ENCODE results near the gene PIP4K2C. TPM values are rescaled to one million over a fixed set of nuclear protein-coding genes. Genes with fewer than 3 reads are reported as not detected.

PIP4K2C gene
- total RNA-seq = 23.8 and 30.6 TPM in 2 replicates

DNA sequence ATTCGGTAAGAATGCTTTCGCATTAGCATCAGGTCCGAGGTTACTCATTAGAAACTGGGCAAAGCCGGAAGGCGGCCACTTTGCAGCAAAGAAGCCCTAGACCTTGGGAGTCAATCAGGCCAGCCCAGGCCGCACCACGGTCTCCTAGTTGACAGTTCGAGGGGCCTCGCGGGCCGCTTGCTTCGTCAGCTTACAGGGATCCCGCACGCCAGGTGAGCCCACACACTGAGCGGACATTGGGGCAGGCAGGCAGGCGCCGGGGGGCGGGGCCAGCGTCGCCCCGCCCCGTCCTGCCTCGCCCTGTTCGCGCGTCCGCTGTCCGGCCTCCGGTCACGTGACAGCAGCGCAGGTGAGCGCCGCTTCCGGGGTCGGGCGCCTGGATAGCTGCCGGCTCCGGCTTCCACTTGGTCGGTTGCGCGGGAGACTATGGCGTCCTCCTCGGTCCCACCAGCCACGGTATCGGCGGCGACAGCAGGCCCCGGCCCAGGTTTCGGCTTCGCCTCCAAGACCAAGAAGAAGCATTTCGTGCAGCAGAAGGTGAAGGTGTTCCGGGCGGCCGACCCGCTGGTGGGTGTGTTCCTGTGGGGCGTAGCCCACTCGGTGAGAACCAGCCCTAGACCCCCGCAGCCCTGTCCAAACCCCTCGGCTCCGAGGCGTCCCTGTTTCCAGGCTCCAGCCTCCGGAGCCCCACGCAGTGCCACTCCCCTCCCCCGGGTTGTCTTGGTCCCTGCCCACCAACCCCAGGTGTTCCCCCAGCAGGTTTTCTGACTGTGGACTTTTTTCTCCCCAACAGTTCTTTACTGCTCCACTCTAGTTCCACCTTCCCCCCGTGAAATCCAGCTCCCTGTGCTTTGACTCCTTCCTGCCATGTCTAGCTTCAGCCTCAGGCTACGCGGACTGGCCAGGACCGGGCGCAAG, at the start of gene PIP4K2C:
Gene PIP4K2C, plus strand, starts transcription at position 329 of the 918 bp plus-strand sequence. Its CDS starts 98 bp downstream, at position 427.

GRCh38 chr12:57546438-57547287, 44.3 kb upstream of the PIP4K2C start, which contains the start of gene DCTN2:
DCTN2 (minus strand) TSS chr12:57547192; CDS start chr12:57547063, 129 bp downstream.

GRCh38 chr12:57549909-57550640, 40.9 kb upstream of the PIP4K2C start, which contains the start of gene KIF5A:
KIF5A (plus strand) TSS chr12:57550044; CDS start chr12:57550272, 228 bp downstream.

GRCh38 chr12:57604454-57604991, 13.5 kb downstream of the PIP4K2C start, which contains the start of gene DTX3:
DTX3 (plus strand) TSS chr12:57604824; CDS start chr12:57606518, 1,694 bp downstream.

GRCh38 chr12:57611108-57611826, 20.3 kb downstream of the PIP4K2C start, which contains the start of gene ARHGEF25:
ARHGEF25 (plus strand) TSS chr12:57611435; CDS start chr12:57611895, 460 bp downstream.

DNA sequence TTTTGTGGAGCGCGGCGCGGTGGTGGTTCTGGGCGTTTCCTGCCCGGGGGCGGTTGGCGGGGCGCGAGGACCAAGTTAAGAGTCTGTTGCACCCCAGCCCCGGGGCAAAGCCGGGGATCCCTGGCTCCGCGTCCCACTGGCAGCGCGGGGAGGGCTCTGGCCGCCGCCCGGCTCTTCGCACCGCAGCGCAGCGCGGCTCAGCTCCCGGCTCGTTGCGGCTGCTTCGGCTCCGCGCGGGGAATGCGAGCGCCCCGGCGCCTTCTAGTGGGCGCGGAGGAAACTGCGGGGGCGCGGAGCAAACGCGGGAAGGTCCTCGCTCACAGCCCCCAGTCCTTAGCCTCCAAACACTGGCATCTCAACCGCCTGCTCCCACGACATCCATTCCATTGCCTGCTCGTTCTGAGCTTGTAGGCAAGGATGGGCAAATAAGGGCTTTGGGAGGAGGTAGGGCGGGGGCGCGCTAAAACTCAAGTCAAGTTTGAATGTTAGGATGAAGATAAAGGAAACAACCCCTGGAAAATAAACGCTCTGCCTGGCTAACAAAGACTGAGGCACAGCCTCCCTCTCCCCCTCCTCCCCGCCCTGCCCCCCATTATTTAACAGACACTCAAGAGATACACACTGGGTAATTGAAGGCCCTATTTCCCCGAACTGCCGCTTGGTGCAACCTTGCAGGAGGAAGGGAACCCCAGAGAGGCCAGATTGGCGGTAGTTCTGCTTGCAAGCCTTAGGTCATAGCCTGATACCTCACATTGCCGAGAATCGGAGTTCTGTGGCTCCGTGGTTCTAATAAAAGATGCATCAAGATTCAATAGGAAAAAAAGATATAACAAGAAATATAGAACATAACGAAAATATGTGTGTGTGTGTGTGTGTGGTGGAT, 42.2 kb downstream of the PIP4K2C start, which contains the start of gene B4GALNT1:
Gene B4GALNT1, minus strand, starts transcription at position 244 of the 883 bp plus-strand sequence. CDS start 1,069 bp downstream, outside the sequence.

Other genes with a start within 250 kb of the PIP4K2C start
- 15.5 and 37.5 TPM in 2 replicates for gene R3HDM2, start 160.1 kb upstream of the PIP4K2C start, total RNA-seq
- gene INHBC, start 156.4 kb upstream of the PIP4K2C start, total RNA-seq = not detected in 2 replicates
- 3.9 and 7.9 TPM in 2 replicates for gene INHBE, start 135.9 kb upstream of the PIP4K2C start, total RNA-seq
- gene GLI1, start 131.4 kb upstream of the PIP4K2C start, total RNA-seq = 0.98 and 6.7 TPM in 2 replicates
- 0.89 TPM in 1 of 2 replicates, not detected in the other for gene ARHGAP9, start 111.3 kb upstream of the PIP4K2C start, total RNA-seq
- 107 and 167 TPM in 2 replicates for gene MARS1, start 103.1 kb upstream of the PIP4K2C start, total RNA-seq
- 12.1 and 28.3 TPM in 2 replicates for gene DDIT3, start 70.7 kb upstream of the PIP4K2C start, total RNA-seq
- 9.9 and 23.8 TPM in 2 replicates for gene MBD6, start 68.4 kb upstream of the PIP4K2C start, total RNA-seq
- 211 and 214 TPM in 2 replicates for gene DCTN2, start 44.0 kb upstream of the PIP4K2C start, total RNA-seq
- 0.98 and 1.4 TPM in 2 replicates for gene KIF5A, start 41.1 kb upstream of the PIP4K2C start, total RNA-seq
- gene DTX3, start 13.6 kb downstream of the PIP4K2C start, total RNA-seq = 13.0 and 40.6 TPM in 2 replicates
- 5.4 and 6.1 TPM in 2 replicates for gene ARHGEF25, start 20.2 kb downstream of the PIP4K2C start, total RNA-seq
- 0.76 and 6.2 TPM in 2 replicates for gene B4GALNT1, start 42.0 kb downstream of the PIP4K2C start, total RNA-seq
- 132 and 162 TPM in 2 replicates for gene OS9, start 102.9 kb downstream of the PIP4K2C start, total RNA-seq
- 0.25 TPM in 1 of 2 replicates, not detected in the other for gene AGAP2, start 147.6 kb downstream of the PIP4K2C start, total RNA-seq
- 28.4 and 38.9 TPM in 2 replicates for gene TSPAN31, start 153.8 kb downstream of the PIP4K2C start, total RNA-seq
- 223 and 252 TPM in 2 replicates for gene CDK4, start 161.1 kb downstream of the PIP4K2C start, total RNA-seq
- 5.4 and 17.5 TPM in 2 replicates for gene MARCHF9, start 163.9 kb downstream of the PIP4K2C start, total RNA-seq
- gene CYP27B1, start 175.9 kb downstream of the PIP4K2C start, total RNA-seq = 0.65 and 2.3 TPM in 2 replicates
- 16.5 and 26.9 TPM in 2 replicates for gene METTL1, start 180.9 kb downstream of the PIP4K2C start, total RNA-seq
- gene EEF1AKMT3, start 181.4 kb downstream of the PIP4K2C start, total RNA-seq = 5.9 and 10.1 TPM in 2 replicates
- 29.5 and 42.2 TPM in 2 replicates for gene TSFM, start 191.6 kb downstream of the PIP4K2C start, total RNA-seq
- under 0.01 and 0.38 TPM in 2 replicates for gene AVIL, start 227.5 kb downstream of the PIP4K2C start, total RNA-seq

Data from mesangial cell (primary cell).